K562 (cell line): Measurements from ENCODE around the gene TXNDC8.

Experiments
- BHLHE40 ChIP-seq: IDR thresholded peaks from 2 replicates; pipeline ENCODE4 v1.6.1; 2011; ENCODE audit warnings: low read length, improper control_type of control experiment
- HNRNPLL ChIP-seq: fragments of 200-400 bp; formaldehyde crosslinking; IDR thresholded peaks from 2 replicates; pipeline ENCODE4 v1.6.1; 2017; ENCODE audit warnings: low read length, low read depth, mild to moderate bottlenecking; ENCODE audit not compliant: poor library complexity, severe bottlenecking
- KLF16 ChIP-seq: IDR thresholded peaks from 2 replicates; pipeline ENCODE4 v1.6.1; 2016; ENCODE audit warnings: antibody characterized with exemption
- NRF1 ChIP-seq, 2 experiments: fragments of 450-650 bp; IDR thresholded peaks in 1 of 2; conservative IDR thresholded peaks in 1 of 2; 2 replicates each; pipeline ENCODE4 v1.6.1; 2014; ENCODE audit warnings: mild to moderate bottlenecking in 2 of 2
- POLR3A ChIP-seq: IDR thresholded peaks from 2 replicates; pipeline ENCODE4 v1.6.1; 2011; ENCODE audit warnings: borderline replicate concordance, mild to moderate bottlenecking, moderate library complexity; ENCODE audit not compliant: insufficient read length, insufficient read depth; ENCODE audit errors: extremely low read depth
- TCFL5 ChIP-seq: fragments of 250-450 bp; sonication (Bioruptor Pico); conservative IDR thresholded peaks from 2 replicates; pipeline ENCODE4 v1.6.1; 2021; ENCODE audit warnings: mild to moderate bottlenecking, moderate library complexity, matching md5 sums
- TF ChIP-seq, protein P1 (sequence below), 3 experiments: IDR thresholded peaks in 2 of 3; conservative IDR thresholded peaks in 1 of 3; 2 replicates each; pipeline ENCODE4 v1.5.1; 2011 to 2012; ENCODE audit warnings: low read length in 3 of 3, mild to moderate bottlenecking in 3 of 3, control low read depth in 2 of 3, improper control_type of control experiment in 1 of 3, inconsistent platforms in 1 of 3, low read depth in 1 of 3, mixed read lengths in 1 of 3, moderate library complexity in 1 of 3; ENCODE audit not compliant: insufficient read depth in 2 of 3
- TF ChIP-seq, protein P2 (sequence below): fragments of 250-450 bp; sonication (Bioruptor Pico); IDR thresholded peaks from 2 replicates; pipeline ENCODE4 v1.5.0; 2021
- TF ChIP-seq, protein P3 (sequence below): IDR thresholded peaks from 3 replicates; pipeline ENCODE4 v1.6.1; 2011; ENCODE audit warnings: borderline replicate concordance, mild to moderate bottlenecking; ENCODE audit not compliant: insufficient read length, insufficient read depth

DNA sequence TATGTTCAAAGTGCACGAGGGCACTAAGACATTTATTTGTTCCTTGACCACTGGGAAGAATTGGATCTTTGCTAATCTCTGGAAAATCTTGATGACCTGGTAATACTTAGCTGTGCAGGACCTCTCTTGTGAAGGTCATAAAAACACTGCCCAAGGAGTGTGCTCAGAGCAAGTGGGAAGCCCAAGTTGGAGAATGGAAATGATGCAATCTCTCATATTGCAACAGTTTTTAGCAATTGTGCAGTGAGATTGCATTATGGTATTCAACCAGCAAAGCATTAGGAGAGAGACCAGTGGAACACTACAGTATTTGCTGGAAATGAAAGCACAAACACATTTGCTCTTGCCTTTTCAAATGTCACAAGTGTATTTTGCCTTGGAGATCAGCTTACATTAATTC is 34.5 kb downstream of the TXNDC8 start:
- TF ChIP-seq, protein P1, sequence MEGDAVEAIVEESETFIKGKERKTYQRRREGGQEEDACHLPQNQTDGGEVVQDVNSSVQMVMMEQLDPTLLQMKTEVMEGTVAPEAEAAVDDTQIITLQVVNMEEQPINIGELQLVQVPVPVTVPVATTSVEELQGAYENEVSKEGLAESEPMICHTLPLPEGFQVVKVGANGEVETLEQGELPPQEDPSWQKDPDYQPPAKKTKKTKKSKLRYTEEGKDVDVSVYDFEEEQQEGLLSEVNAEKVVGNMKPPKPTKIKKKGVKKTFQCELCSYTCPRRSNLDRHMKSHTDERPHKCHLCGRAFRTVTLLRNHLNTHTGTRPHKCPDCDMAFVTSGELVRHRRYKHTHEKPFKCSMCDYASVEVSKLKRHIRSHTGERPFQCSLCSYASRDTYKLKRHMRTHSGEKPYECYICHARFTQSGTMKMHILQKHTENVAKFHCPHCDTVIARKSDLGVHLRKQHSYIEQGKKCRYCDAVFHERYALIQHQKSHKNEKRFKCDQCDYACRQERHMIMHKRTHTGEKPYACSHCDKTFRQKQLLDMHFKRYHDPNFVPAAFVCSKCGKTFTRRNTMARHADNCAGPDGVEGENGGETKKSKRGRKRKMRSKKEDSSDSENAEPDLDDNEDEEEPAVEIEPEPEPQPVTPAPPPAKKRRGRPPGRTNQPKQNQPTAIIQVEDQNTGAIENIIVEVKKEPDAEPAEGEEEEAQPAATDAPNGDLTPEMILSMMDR (IDR thresholded peaks at IDR 0.05 in 2 of 3, conservative IDR thresholded peaks at IDR 0.05 in 1 of 3; ENCODE audit: insufficient read depth in 2 of 3, low read depth in 1 of 3, low read length in 3 of 3) = no peak
- TF ChIP-seq TCFL5 (CRISPR knock-in tag) = no peak
- TF ChIP-seq NRF1 (conservative IDR thresholded peaks at IDR 0.05 in 1 of 2, IDR thresholded peaks at IDR 0.05 in 1 of 2) = no peak
- TF ChIP-seq KLF16 = no peak
- TF ChIP-seq, protein P2, sequence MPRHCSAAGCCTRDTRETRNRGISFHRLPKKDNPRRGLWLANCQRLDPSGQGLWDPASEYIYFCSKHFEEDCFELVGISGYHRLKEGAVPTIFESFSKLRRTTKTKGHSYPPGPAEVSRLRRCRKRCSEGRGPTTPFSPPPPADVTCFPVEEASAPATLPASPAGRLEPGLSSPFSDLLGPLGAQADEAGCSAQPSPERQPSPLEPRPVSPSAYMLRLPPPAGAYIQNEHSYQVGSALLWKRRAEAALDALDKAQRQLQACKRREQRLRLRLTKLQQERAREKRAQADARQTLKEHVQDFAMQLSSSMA = no peak
- TF ChIP-seq POLR3A = no peak
- TF ChIP-seq HNRNPLL = no peak
- TF ChIP-seq, protein P3, sequence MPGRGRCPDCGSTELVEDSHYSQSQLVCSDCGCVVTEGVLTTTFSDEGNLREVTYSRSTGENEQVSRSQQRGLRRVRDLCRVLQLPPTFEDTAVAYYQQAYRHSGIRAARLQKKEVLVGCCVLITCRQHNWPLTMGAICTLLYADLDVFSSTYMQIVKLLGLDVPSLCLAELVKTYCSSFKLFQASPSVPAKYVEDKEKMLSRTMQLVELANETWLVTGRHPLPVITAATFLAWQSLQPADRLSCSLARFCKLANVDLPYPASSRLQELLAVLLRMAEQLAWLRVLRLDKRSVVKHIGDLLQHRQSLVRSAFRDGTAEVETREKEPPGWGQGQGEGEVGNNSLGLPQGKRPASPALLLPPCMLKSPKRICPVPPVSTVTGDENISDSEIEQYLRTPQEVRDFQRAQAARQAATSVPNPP = no peak
- TF ChIP-seq BHLHE40 = no peak
